Measurements from ENCODE around the gene TET3.

- TF ChIP-seq POLR2AphosphoS5 (IDR thresholded peaks at IDR 0.05; ENCODE audit: borderline replicate concordance, low read depth, low read length) (no peak), EZH2 (IDR thresholded peaks at IDR 0.05) (no peak), FOXP2 (optimal IDR thresholded peaks at IDR 0.05; ENCODE audit: control extremely low read depth, extremely low read length, insufficient read depth) (no peak)
Measured at GRCh38 chr2:74025971-74026612, 41.4 kb downstream of the TET3 start.
